Inflammatory macrophage (primary cell): ENCODE measurements around the gene MYH14.
"Not testable (repeated sequence)": the region's sequence is repeated elsewhere in the genome, so short reads cannot be mapped to it uniquely, and the experiment has no call there.

Experiments used
- DNase-seq, 2 donors: peaks; one replicate each; pipeline ENCODE4 v3.0.0-alpha.2; 2020 to 2022

MYH14 gene

GRCh38 chr19:50322931-50323781 is 119.7 kb downstream of the MYH14 start:
- no peak for DNase-seq

- DNase-seq, result no peak
These were observed 120.3 kb downstream of the MYH14 start for GRCh38 chr19:50323782-50324133.

- no peak for DNase-seq
These were observed 120.9 kb downstream of the MYH14 start for GRCh38 chr19:50324331-50324730.

GRCh38 chr19:50325310-50326100 is 122.1 kb downstream of the MYH14 start:
- DNase-seq, result peak; percentile 72 to 82

GRCh38 chr19:50326101-50326664 is 122.8 kb downstream of the MYH14 start:
- DNase-seq, result no peak

GRCh38 chr19:50327013-50327412 is 123.6 kb downstream of the MYH14 start:
- DNase-seq, result no peak

GRCh38 chr19:50327461-50328223 is 124.2 kb downstream of the MYH14 start:
- DNase-seq, result no peak

- peak; percentile 60 to 83 for DNase-seq
These were observed 124.9 kb downstream of the MYH14 start for GRCh38 chr19:50328224-50328872.

GRCh38 chr19:50328873-50329145 is 125.4 kb downstream of the MYH14 start:
- no peak for DNase-seq

- DNase-seq, result peak; percentile 99
These were observed 125.9 kb downstream of the MYH14 start, which contains the start of gene KCNC3 for GRCh38 chr19:50329146-50329925. Gene KCNC3 (minus strand): TSS chr19:50329377. CDS start chr19:50329082, 295 bp downstream.

- not testable (repeated sequence) for DNase-seq
These were observed 126.5 kb downstream of the MYH14 start for GRCh38 chr19:50329926-50330294.

- DNase-seq, result peak; percentile 85 to 88
These were observed 127.1 kb downstream of the MYH14 start for GRCh38 chr19:50330365-50331078.

GRCh38 chr19:50331221-50331993 is 128.0 kb downstream of the MYH14 start:
- peak in 1 of 2 donors; percentile 21 for DNase-seq

- no peak for DNase-seq
These were observed 128.5 kb downstream of the MYH14 start for GRCh38 chr19:50331994-50332243.

GRCh38 chr19:50332244-50333038 is 129.0 kb downstream of the MYH14 start:
- peak; percentile 29 to 48 for DNase-seq

GRCh38 chr19:50333235-50333736 is 129.9 kb downstream of the MYH14 start:
- peak; percentile 95 to 98 for DNase-seq

- DNase-seq, result peak in 1 of 2 donors; percentile 85
These were observed 130.6 kb downstream of the MYH14 start for GRCh38 chr19:50333737-50334617.
